ENCODE measurements around the gene PNISR.
"Not testable (repeated sequence)": the region's sequence is repeated elsewhere in the genome, so short reads cannot be mapped to it uniquely, and the experiment has no call there.

PNISR gene

GRCh38 chr6:99424761-99425646, at the start of gene PNISR:
PNISR (minus strand) TSS chr6:99425308; CDS start chr6:99414659, 10,649 bp downstream.
- DNase-seq = peak; percentile 48 to 77 (median 62)

- DNase-seq = no peak
Measured at GRCh38 chr6:99473730-99474129, 48.6 kb upstream of the PNISR start.

GRCh38 chr6:99471638-99472037, 46.5 kb upstream of the PNISR start:
- DNase-seq = no peak

- DNase-seq = no peak
Measured at GRCh38 chr6:99467509-99468106, 42.5 kb upstream of the PNISR start.

- DNase-seq = not testable (repeated sequence)
Measured at GRCh38 chr6:99459133-99459532, 34.0 kb upstream of the PNISR start.

GRCh38 chr6:99458319-99458718, 33.2 kb upstream of the PNISR start:
- DNase-seq = no peak

GRCh38 chr6:99446076-99446475, 21.0 kb upstream of the PNISR start:
- no peak for DNase-seq

- DNase-seq = no peak
Measured at GRCh38 chr6:99434702-99435530, 9.8 kb upstream of the PNISR start.

GRCh38 chr6:99432877-99433276, 7.8 kb upstream of the PNISR start:
- DNase-seq = no peak

- DNase-seq = no peak
Measured at GRCh38 chr6:99431901-99432300, 6.8 kb upstream of the PNISR start.

- no peak for DNase-seq
Measured at GRCh38 chr6:99427988-99428387, 2.9 kb upstream of the PNISR start.

- no peak for DNase-seq
Measured at GRCh38 chr6:99426451-99426757, 1.3 kb upstream of the PNISR start.

GRCh38 chr6:99425647-99426450, 741 bp upstream of the PNISR start:
- DNase-seq = peak; percentile 22 to 52 (median 38)

- no peak for DNase-seq
Measured at GRCh38 chr6:99424022-99424421, 1.1 kb downstream of the PNISR start.

GRCh38 chr6:99422912-99423311, 2.2 kb downstream of the PNISR start:
- no peak for DNase-seq

- DNase-seq = no peak
Measured at GRCh38 chr6:99416892-99417767, 8.0 kb downstream of the PNISR start.

- no peak for DNase-seq
Measured at GRCh38 chr6:99416226-99416625, 8.9 kb downstream of the PNISR start.

GRCh38 chr6:99415446-99415845, 9.7 kb downstream of the PNISR start:
- no peak for DNase-seq

- no peak for DNase-seq
Measured at GRCh38 chr6:99412065-99412464, 13.0 kb downstream of the PNISR start.

- DNase-seq = no peak
Measured at GRCh38 chr6:99409672-99410071, 15.4 kb downstream of the PNISR start.

GRCh38 chr6:99407076-99407475, 18.0 kb downstream of the PNISR start:
- DNase-seq = no peak

GRCh38 chr6:99402448-99402847, 22.7 kb downstream of the PNISR start:
- DNase-seq = no peak

All from activated naive CD4-positive, alpha-beta T cell (primary cell).